Adrenal gland (tissue), 12 donors: ENCODE measurements around the gene COX19. TPM values are rescaled to one million over a fixed set of nuclear protein-coding genes. Genes with fewer than 3 reads are reported as not detected.
"Not testable (repeated sequence)": the region's sequence is repeated elsewhere in the genome, so short reads cannot be mapped to it uniquely, and the experiment has no call there.

Source experiments
- DNase-seq, 7 donors: peaks; one replicate each; pipeline ENCODE4 v3.0.0-alpha.2; 2019 to 2020
- H3K27ac ChIP-seq, 5 donors: fragments of 200-600 bp; sonication (generic) in 4 of 5; 1 replicate in 3 of 5; 2 replicates in 2 of 5; pipeline versions ENCODE4 v1.5.1 to v1.8.0; 2016 to 2020; ENCODE audit warnings: mild to moderate bottlenecking in 1 of 5
- H3K27me3 ChIP-seq: fragments of 200-600 bp; 2 replicates; pipeline ENCODE4 v1.8.0; 2021
- H3K36me3 ChIP-seq, 2 donors: fragments of 200-600 bp; replicated peaks in 1 of 2; 1 replicate in 1 of 2; 2 replicates in 1 of 2; pipeline versions ENCODE4 v1.5.1 to v1.8.0; 2018 to 2022
- H3K4me1 ChIP-seq, 2 donors: fragments of 200-600 bp; replicated peaks in 1 of 2; 1 replicate in 1 of 2; 2 replicates in 1 of 2; pipeline versions ENCODE4 v1.5.1 to v1.8.0; 2018 to 2021
- H3K4me3 ChIP-seq, 4 donors: fragments of 200-600 bp; sonication (generic) in 3 of 4; one replicate each; pipeline ENCODE4 v1.5.1; 2016 to 2018
- H3K9me3 ChIP-seq, 3 donors: fragments of 200-600 bp; sonication (generic) in 1 of 3; replicated peaks in 1 of 3; 1 replicate in 2 of 3; 2 replicates in 1 of 3; pipeline versions ENCODE4 v1.5.1 to v1.8.0; 2016 to 2021
- POLR2A ChIP-seq, 2 donors: fragments of 450-650 bp; IDR thresholded peaks; one replicate each; pipeline ENCODE4 v1.6.1; 2017; ENCODE audit warnings: antibody characterized with exemption in 2 of 2, mild to moderate bottlenecking in 2 of 2, moderate library complexity in 1 of 2
- WGBS, 4 donors: extraction: QIAGEN DNeasy Blood & Tissue Kit in 2 of 4; methylation state at CpG; one replicate each; pipeline versions ENCODE4 v1.1.5 to v1.1.7; 2013 to 2017; 5-methylcytosine and 5-hydroxymethylcytosine counted together
- intact Hi-C, 2 donors: fragments of 100-400 bp; cut with DNase I; formaldehyde crosslinking; loops; one replicate each; pipeline versions ENCODE4 v1.14.1 to v1.15.0; 2022 to 2023
- polyA plus RNA-seq, 3 donors: library from polyadenylated mRNA; stranded (reverse); fragments of 200-250 nt in 2 of 3; fragments of 350-450 nt in 1 of 3; fragmentation: Illumina TruSeq in 1 of 3; extraction: RNeasy Lipid Tissue Mini Kit (QIAGEN cat#74804) in 1 of 3; gene quantifications; one replicate each; pipeline ENCODE4 v1.2.3, GENCODE V29; 2013 to 2014
- total RNA-seq, 9 donors: library from RNA; depleted of rRNA in 4 of 9; stranded (reverse); fragments of >200 nt in 4 of 9; fragments of 120-200 nt in 1 of 9; fragmentation: NEBNext Ultra II Directional in 1 of 9; extraction: Animal tissue kit (Norgen Biotek cat#: 25700) in 1 of 9; gene quantifications; one replicate each; pipeline versions ENCODE4 v1.1.0 to v1.2.4, GENCODE V29; 2013 to 2023
- TF ChIP-seq, protein P1 (sequence below), 6 experiments: fragments of 450-650 bp in 4 of 6; fragments of 200-600 bp in 2 of 6; sonication (generic) in 1 of 6; IDR thresholded peaks; 1 replicate in 5 of 6; 2 replicates in 1 of 6; pipeline versions ENCODE4 v1.5.1 to v1.8.0; 2016 to 2021; ENCODE audit warnings: antibody characterized with exemption in 6 of 6, mild to moderate bottlenecking in 2 of 6, moderate library complexity in 1 of 6
- donor health status: healthy with polysubstance abuse.
- donor health status: Bipolar disorder and iron deficiency.
- donor health status: DM: yes; HTN: yes; CAD: no.
- donor health status: DM: no; HTN: no; CAD: no.
- donor health status: DM: no; HTN: no; CAD: no.
- donor health status: DM: yes; HTN: yes; CAD: no.

COX19 gene
- total and polyA plus RNA-seq, 12 donors = 9.1 to 32.4 (median 18.9) TPM

DNA sequence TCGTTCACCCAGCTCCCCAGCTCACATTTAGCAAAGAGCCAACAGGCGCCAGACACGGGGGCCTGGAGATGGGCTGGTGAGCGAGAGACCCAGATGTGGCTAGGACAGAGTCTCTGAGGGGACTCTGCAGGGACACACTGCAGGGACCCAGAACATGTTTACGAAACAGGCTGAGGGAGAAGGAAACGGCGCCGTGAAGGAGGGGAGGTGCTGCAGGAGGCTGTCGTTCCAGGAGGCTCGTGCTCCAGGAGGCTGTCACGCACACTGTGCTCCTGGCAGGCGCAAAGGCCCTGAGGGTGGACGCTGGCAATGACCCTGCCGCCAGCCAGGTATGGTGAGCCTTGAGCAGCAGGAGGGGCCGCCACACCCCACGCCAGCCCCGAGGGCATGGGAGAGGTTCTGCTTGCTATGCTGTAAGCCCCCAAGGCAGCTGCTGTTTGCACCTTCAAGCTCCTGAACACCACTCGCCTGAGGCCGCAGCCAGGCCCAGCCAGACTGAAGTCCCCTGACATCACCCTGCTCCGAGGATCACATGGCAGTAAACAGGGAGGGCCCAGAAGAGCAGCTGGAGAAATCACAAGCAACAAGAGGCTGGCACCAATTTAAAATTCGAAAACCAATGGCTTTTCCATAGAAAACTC lies 48.2 kb downstream of the COX19 start:
- no peak for TF ChIP-seq POLR2A (IDR thresholded peaks at IDR 0.05)
- TF ChIP-seq, protein P1, sequence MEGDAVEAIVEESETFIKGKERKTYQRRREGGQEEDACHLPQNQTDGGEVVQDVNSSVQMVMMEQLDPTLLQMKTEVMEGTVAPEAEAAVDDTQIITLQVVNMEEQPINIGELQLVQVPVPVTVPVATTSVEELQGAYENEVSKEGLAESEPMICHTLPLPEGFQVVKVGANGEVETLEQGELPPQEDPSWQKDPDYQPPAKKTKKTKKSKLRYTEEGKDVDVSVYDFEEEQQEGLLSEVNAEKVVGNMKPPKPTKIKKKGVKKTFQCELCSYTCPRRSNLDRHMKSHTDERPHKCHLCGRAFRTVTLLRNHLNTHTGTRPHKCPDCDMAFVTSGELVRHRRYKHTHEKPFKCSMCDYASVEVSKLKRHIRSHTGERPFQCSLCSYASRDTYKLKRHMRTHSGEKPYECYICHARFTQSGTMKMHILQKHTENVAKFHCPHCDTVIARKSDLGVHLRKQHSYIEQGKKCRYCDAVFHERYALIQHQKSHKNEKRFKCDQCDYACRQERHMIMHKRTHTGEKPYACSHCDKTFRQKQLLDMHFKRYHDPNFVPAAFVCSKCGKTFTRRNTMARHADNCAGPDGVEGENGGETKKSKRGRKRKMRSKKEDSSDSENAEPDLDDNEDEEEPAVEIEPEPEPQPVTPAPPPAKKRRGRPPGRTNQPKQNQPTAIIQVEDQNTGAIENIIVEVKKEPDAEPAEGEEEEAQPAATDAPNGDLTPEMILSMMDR (IDR thresholded peaks at IDR 0.05) = no peak
- Histone ChIP-seq H3K9me3 (no peaks in the 10 kb centered on the region), H3K4me1 (no peaks in the 10 kb centered on the region), H3K4me3 (no peak overlapping the region), H3K36me3 (no peaks in the 10 kb centered on the region), H3K27me3 (no peaks in the 10 kb centered on the region), H3K27ac (no peak overlapping the region)
- 75 to 83% (median 81%) methylated on average over 16 to 21 of the region's 21 CpGs for WGBS, 4 donors
- intact Hi-C loops = no loop called here
- DNase-seq = peak in 1 of 7 donors; percentile 13

GRCh38 chr7:926061-927030 lies 49.0 kb downstream of the COX19 start:
- H3K36me3 ChIP-seq = no peaks in the 10 kb centered on the region
- TF ChIP-seq, protein P1 (IDR thresholded peaks at IDR 0.05) = no peak
- no peak for TF ChIP-seq POLR2A (IDR thresholded peaks at IDR 0.05)
- peak in 1 of 7 donors; percentile 13 for DNase-seq
- no peaks in the 10 kb centered on the region for H3K4me1 ChIP-seq
- no peak overlapping the region for H3K27ac ChIP-seq
- H3K27me3 ChIP-seq = no peaks in the 10 kb centered on the region
- no peak overlapping the region for H3K4me3 ChIP-seq
- intact Hi-C loops = no loop called here
- no peaks in the 10 kb centered on the region for H3K9me3 ChIP-seq
- 80 to 89% (median 83%) methylated on average over 21 to 47 of the region's 47 CpGs for WGBS, 4 donors

- DNase-seq = peak in 2 of 7 donors; percentile 11 to 21
- Histone ChIP-seq H3K4me3 (no peak overlapping the region), H3K4me1 (no peaks in the 10 kb centered on the region), H3K27ac (no peak overlapping the region), H3K36me3 (no peaks in the 10 kb centered on the region), H3K27me3 (no peaks in the 10 kb centered on the region), H3K9me3 (no peaks in the 10 kb centered on the region)
- TF ChIP-seq POLR2A (IDR thresholded peaks at IDR 0.05) = no peak
- TF ChIP-seq, protein P1 (IDR thresholded peaks at IDR 0.05) = no peak
- intact Hi-C loops = no loop called here
- WGBS, 4 donors = 71 to 88% (median 79%) methylated on average over 7 to 18 of the region's 18 CpGs
These were observed 49.7 kb downstream of the COX19 start for GRCh38 chr7:925601-926000.

DNA sequence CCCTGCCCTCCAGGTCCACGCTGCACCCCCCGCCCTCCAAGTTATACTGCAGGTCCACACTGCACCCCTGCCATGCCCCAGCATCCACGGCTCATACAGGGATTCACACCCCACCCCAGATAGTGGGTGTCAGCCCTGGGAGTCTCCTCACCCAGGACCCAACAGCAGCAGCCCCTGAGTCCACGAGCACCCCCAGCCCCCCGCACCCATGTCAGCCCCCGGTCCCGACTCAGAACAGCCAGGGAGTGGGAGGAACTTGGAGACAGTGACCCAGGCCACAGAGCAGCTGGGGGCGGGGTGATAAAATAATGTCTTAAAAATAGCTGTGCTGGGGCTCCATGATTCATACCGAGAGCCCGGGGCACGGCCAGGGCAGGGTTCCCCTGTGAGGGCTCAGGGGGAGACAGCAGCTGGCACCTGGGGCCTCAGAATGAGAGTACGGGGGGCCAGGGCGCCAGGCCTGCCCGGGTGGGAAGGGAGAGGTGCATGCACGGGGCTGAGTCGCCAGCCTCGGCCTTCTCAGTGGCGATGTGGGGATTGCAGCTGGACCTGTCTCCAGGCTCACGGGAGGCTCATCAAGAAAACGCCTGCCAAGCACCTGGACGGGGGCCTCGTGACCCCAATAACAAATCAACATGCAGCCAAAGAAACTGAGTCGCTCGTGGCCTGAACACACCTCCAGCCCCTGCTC lies 50.7 kb downstream of the COX19 start:
- 56 to 90% (median 67%) methylated on average over 11 to 24 of the region's 24 CpGs for WGBS, 4 donors
- Histone ChIP-seq H3K27ac (no peak overlapping the region), H3K27me3 (no peaks in the 10 kb centered on the region), H3K4me1 (no peaks in the 10 kb centered on the region), H3K9me3 (no peaks in the 10 kb centered on the region), H3K4me3 (no peak overlapping the region), H3K36me3 (no peaks in the 10 kb centered on the region)
- TF ChIP-seq POLR2A (IDR thresholded peaks at IDR 0.05) = no peak
- TF ChIP-seq, protein P1 (IDR thresholded peaks at IDR 0.05) = no peak
- peak in 3 of 7 donors; percentile 11 to 22 (median 12) for DNase-seq
- intact Hi-C loops = no loop called here

DNA sequence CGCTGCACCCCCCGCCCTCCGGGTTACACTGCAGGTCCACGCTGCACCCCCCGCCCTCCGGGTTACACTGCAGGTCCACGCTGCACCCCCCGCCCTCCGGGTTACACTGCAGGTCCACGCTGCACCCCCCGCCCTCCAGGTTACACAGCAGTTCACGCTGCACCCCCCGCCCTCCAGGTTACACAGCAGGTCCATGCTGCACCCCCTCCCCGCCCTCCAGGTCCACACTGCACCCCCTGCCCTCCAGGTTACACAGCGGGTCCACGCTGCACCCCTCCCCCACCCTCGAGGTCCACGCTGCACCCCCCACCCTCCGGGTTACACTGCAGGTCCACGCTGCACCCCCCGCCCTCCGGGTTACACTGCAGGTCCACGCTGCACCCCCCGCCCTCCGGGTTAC lies 51.3 kb downstream of the COX19 start:
- H3K27ac ChIP-seq, H3K9me3 ChIP-seq, H3K27me3 ChIP-seq, H3K4me3 ChIP-seq, H3K36me3 ChIP-seq, H3K4me1 ChIP-seq, intact Hi-C loops: not testable (repeated sequence)
- 65 to 92% methylated on average over 13 to 17 of the region's 25 CpGs; no CpG with 5 or more reads in 2 of the 4 donors for WGBS, 4 donors
- DNase-seq = peak in 2 of 7 donors; percentile 10 to 11
